ENCODE data around the gene SLC25A21. TPM values are rescaled to one million over a fixed set of nuclear protein-coding genes. Genes with fewer than 3 reads are reported as not detected.
A peak's percentile ranks its signal among the peaks of the same experiment; 100 is the strongest.

Gene SLC25A21
- total and polyA plus RNA-seq, 2 of the 13 experiments (the other 11 are each of a cell fraction or from before 2014, with no cell fraction given), result 1.9 to 2.9 TPM

GRCh38 chr14:37197421-37198272, 25.2 kb upstream of the SLC25A21 start, which contains the start of gene MIPOL1 (continued):
- TF ChIP-seq THRA (CRISPR knock-in tag; IDR thresholded peaks at IDR 0.05; ENCODE audit: borderline replicate concordance) (peak; percentile 88), TBP (CRISPR knock-in tag; IDR thresholded peaks at IDR 0.05) (no peak), ZNF747 (CRISPR knock-in tag; IDR thresholded peaks at IDR 0.05; ENCODE audit: borderline replicate concordance) (peak; percentile 92; the same call in 1 of the 2 replicates), MXD4 (CRISPR knock-in tag; IDR thresholded peaks at IDR 0.05) (peak; percentile 92), ZNF292 (CRISPR knock-in tag; IDR thresholded peaks at IDR 0.05; ENCODE audit: borderline replicate concordance, low read depth) (peak; percentile 87), NCOA1 (CRISPR knock-in tag; IDR thresholded peaks at IDR 0.05) (peak; percentile 92; the same call in 1 of the 2 replicates), ZNF543 (CRISPR knock-in tag; IDR thresholded peaks at IDR 0.05) (peak; percentile 86), NRL (CRISPR knock-in tag; IDR thresholded peaks at IDR 0.05; ENCODE audit: borderline replicate concordance) (peak; percentile 93), ZNF124 (CRISPR knock-in tag; IDR thresholded peaks at IDR 0.05) (peak; percentile 81), ZBTB46 (CRISPR knock-in tag; IDR thresholded peaks at IDR 0.05; ENCODE audit: borderline replicate concordance) (no peak), CREM (IDR thresholded peaks at IDR 0.05) (no peak), CREM (CRISPR knock-in tag; IDR thresholded peaks at IDR 0.05) (0 out of 2 replicates have a peak, but pooled peaks have one; percentile 19), ZNF577 (CRISPR knock-in tag; IDR thresholded peaks at IDR 0.05; ENCODE audit: borderline replicate concordance, low read depth) (no peak), ZZZ3 (CRISPR knock-in tag; IDR thresholded peaks at IDR 0.05; ENCODE audit: borderline replicate concordance) (peak; percentile 31; the same call in 1 of the 2 replicates), ZBTB38 (CRISPR knock-in tag; IDR thresholded peaks at IDR 0.05) (peak; percentile 91; the same call in 1 of the 2 replicates), CCDC6 (CRISPR knock-in tag; IDR thresholded peaks at IDR 0.05) (peak; percentile 99), TBL1XR1 (IDR thresholded peaks at IDR 0.05; ENCODE audit: borderline replicate concordance, low read length, partially characterized antibody) (no peak), FOXM1 (CRISPR knock-in tag; IDR thresholded peaks at IDR 0.05) (no peak), KLF13 (CRISPR knock-in tag; IDR thresholded peaks at IDR 0.05) (peak; percentile 9), MYC (CRISPR knock-in tag; IDR thresholded peaks at IDR 0.05; ENCODE audit: borderline replicate concordance) (peak; percentile 96), THAP8 (CRISPR knock-in tag; IDR thresholded peaks at IDR 0.05; ENCODE audit: borderline replicate concordance) (no peak; the same call in 1 of the 2 replicates), IKZF1 (IDR thresholded peaks at IDR 0.05) (no peak), DR1 (CRISPR knock-in tag; IDR thresholded peaks at IDR 0.05) (peak; percentile 56; the same call in 1 of the 2 replicates), CBX1 (IDR thresholded peaks at IDR 0.05; ENCODE audit: low read depth) (peak; percentile 45), ZNF777 (CRISPR knock-in tag; IDR thresholded peaks at IDR 0.05) (peak; percentile 84), ZNF605 (CRISPR knock-in tag; IDR thresholded peaks at IDR 0.05) (peak; percentile 65; the same call in 1 of the 2 replicates)
